Cardiac fibroblast (primary cell): Measurements from ENCODE around the gene LPP.

Source experiments
- DNase-seq, 2 donors: peaks; one replicate each; pipeline versions ENCODE4 v3.0.0 to v3.0.0-alpha.2; 2010; ENCODE audit warnings: low read depth in 2 of 2
- H3K4me3 ChIP-seq, 2 donors: replicated peaks in 1 of 2; 1 replicate in 1 of 2; 2 replicates in 1 of 2; pipeline ENCODE4 v1.5.1; 2011; ENCODE audit warnings: low read depth in 2 of 2, low read length in 2 of 2, mild to moderate bottlenecking in 2 of 2, moderate library complexity in 1 of 2
- TF ChIP-seq, protein P1 (sequence below): IDR thresholded peaks from one replicate; pipeline ENCODE4 v1.5.1; 2011; ENCODE audit warnings: low read depth, mild to moderate bottlenecking, low read length, inconsistent platforms

The LPP gene

GRCh38 chr3:188287339-188287738 is 133.4 kb downstream of the LPP start:
- no peak for DNase-seq
- no peak overlapping the region for H3K4me3 ChIP-seq
- TF ChIP-seq, protein P1, sequence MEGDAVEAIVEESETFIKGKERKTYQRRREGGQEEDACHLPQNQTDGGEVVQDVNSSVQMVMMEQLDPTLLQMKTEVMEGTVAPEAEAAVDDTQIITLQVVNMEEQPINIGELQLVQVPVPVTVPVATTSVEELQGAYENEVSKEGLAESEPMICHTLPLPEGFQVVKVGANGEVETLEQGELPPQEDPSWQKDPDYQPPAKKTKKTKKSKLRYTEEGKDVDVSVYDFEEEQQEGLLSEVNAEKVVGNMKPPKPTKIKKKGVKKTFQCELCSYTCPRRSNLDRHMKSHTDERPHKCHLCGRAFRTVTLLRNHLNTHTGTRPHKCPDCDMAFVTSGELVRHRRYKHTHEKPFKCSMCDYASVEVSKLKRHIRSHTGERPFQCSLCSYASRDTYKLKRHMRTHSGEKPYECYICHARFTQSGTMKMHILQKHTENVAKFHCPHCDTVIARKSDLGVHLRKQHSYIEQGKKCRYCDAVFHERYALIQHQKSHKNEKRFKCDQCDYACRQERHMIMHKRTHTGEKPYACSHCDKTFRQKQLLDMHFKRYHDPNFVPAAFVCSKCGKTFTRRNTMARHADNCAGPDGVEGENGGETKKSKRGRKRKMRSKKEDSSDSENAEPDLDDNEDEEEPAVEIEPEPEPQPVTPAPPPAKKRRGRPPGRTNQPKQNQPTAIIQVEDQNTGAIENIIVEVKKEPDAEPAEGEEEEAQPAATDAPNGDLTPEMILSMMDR = no peak

GRCh38 chr3:188287762-188288505 is 134.0 kb downstream of the LPP start:
- no peak overlapping the region for H3K4me3 ChIP-seq
- TF ChIP-seq, protein P1 = no peak
- DNase-seq = no peak

- H3K4me3 ChIP-seq = no peak overlapping the region
- no peak for DNase-seq
- TF ChIP-seq, protein P1 = no peak
Observed at GRCh38 chr3:188292251-188292650, 138.3 kb downstream of the LPP start.

GRCh38 chr3:188292827-188293226 is 138.9 kb downstream of the LPP start:
- no peak overlapping the region for H3K4me3 ChIP-seq
- TF ChIP-seq, protein P1 = no peak
- no peak for DNase-seq

DNA sequence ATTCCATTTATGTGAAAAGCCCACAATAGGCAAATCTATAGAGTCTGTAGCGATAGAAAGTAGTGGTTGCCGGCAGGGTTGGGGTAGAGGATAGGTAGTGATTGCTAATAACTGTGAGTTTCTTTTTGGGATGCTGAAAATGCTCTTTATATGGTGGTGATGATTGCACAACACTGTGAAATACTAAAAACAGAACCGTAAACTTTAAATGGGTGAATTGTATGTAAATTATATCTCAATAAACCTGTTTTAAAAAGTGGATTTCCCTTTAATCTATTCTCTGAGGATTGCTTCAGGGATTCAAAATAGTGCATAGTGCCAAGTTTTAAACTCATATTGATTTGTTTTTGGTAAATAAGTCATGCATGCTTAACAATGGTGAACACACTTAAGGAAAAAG is 140.2 kb downstream of the LPP start:
- H3K4me3 ChIP-seq = no peak overlapping the region
- DNase-seq = peak in 1 of 2 donors; percentile 45
- TF ChIP-seq, protein P1 = no peak

GRCh38 chr3:188294823-188295487 is 141.0 kb downstream of the LPP start:
- no peak overlapping the region for H3K4me3 ChIP-seq
- TF ChIP-seq, protein P1 = no peak
- peak; percentile 93 to 95 for DNase-seq
